Measurements from ENCODE around the gene ARHGEF37. TPM values are rescaled to one million over a fixed set of nuclear protein-coding genes. Genes with fewer than 3 reads are reported as not detected.

Gene ARHGEF37
- total RNA-seq, 1 experiment from 2014 or later = 0.42 TPM

GRCh38 chr5:149608936-149609545, 27.7 kb downstream of the ARHGEF37 start:
- H2BK15ac ChIP-seq (ENCODE audit: low read depth, low read length) = no peak overlapping the region
- H2BK20ac ChIP-seq (ENCODE audit: low read depth, low read length, poor library complexity, severe bottlenecking) = no peak overlapping the region
- no peak overlapping the region for H3K14ac ChIP-seq (ENCODE audit: insufficient read depth, low read length)
- H3K4ac ChIP-seq (ENCODE audit: low read depth, low read length) = no peak overlapping the region
- H3K79me2 ChIP-seq (ENCODE audit: insufficient read depth, low read length) = no peaks in the 10 kb centered on the region
- H3K27ac ChIP-seq (ENCODE audit: insufficient read length, low read depth, low read length) = no peak overlapping the region
- no peaks in the 10 kb centered on the region for H3K79me1 ChIP-seq (ENCODE audit: insufficient read depth, low read depth, low read length, poor library complexity, severe bottlenecking)
- no peaks in the 10 kb centered on the region for H3K9me3 ChIP-seq (ENCODE audit: control insufficient read depth, low read depth, low read length)
- no peak overlapping the region for H3K23ac ChIP-seq (ENCODE audit: insufficient read length, low read depth, low read length)
- H2BK5ac ChIP-seq (ENCODE audit: insufficient read length, low read length) = no peak overlapping the region
- H3T11ph ChIP-seq (ENCODE audit: low read length) = no peak overlapping the region
- H2BK120ac ChIP-seq (ENCODE audit: low read depth, low read length, poor library complexity, severe bottlenecking) = no peak overlapping the region
- no peak overlapping the region for H3K9ac ChIP-seq (ENCODE audit: extremely low read depth, insufficient read length, low read length)
- Mint-ChIP-seq H3K27me3 (ENCODE audit: low read depth) (no peaks in the 10 kb centered on the region), H3K27ac (no peak overlapping the region; a peak in 1 of 7 replicates), H3K4me3 (no peak overlapping the region), H3K9me3 (peaks cover 6 to 13% of the 10 kb centered on the region in 2 experiments; a peak in 4 of 5 replicates), H3K4me1 (peaks cover 7 to 8% of the 10 kb centered on the region in 2 experiments), H3K36me3 (ENCODE audit: insufficient read depth in 1 of 3, low read depth in 3 of 3) (peaks cover 0 to 6% (median 5%) of the 10 kb centered on the region in 3 experiments; a peak in 3 of 7 replicates)
- H3K56ac ChIP-seq (ENCODE audit: insufficient read length, low read depth, low read length) = no peak overlapping the region
- no peak overlapping the region for H4K91ac ChIP-seq (ENCODE audit: insufficient read length, low read depth, low read length)
- no peak for DNase-seq
- H2AFZ ChIP-seq (ENCODE audit: low read length) = no peak overlapping the region
- H3K4me1 ChIP-seq (ENCODE audit: insufficient read depth, low read length) = no peaks in the 10 kb centered on the region
- no peak overlapping the region for H4K8ac ChIP-seq (replicated peaks; ENCODE audit: insufficient read length, low read depth, low read length)
- H4K5ac ChIP-seq (ENCODE audit: insufficient read length, low read depth, low read length) = no peak overlapping the region
- H3K18ac ChIP-seq (ENCODE audit: insufficient read length, low read depth, low read length) = no peak overlapping the region
- no CpG with 5 or more reads among the region's 4 CpGs for WGBS (ENCODE audit: extremely low coverage, insufficient read length, low lambda C conversion rate)
- TF ChIP-seq, protein P1, sequence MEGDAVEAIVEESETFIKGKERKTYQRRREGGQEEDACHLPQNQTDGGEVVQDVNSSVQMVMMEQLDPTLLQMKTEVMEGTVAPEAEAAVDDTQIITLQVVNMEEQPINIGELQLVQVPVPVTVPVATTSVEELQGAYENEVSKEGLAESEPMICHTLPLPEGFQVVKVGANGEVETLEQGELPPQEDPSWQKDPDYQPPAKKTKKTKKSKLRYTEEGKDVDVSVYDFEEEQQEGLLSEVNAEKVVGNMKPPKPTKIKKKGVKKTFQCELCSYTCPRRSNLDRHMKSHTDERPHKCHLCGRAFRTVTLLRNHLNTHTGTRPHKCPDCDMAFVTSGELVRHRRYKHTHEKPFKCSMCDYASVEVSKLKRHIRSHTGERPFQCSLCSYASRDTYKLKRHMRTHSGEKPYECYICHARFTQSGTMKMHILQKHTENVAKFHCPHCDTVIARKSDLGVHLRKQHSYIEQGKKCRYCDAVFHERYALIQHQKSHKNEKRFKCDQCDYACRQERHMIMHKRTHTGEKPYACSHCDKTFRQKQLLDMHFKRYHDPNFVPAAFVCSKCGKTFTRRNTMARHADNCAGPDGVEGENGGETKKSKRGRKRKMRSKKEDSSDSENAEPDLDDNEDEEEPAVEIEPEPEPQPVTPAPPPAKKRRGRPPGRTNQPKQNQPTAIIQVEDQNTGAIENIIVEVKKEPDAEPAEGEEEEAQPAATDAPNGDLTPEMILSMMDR (conservative IDR thresholded peaks at IDR 0.05) = no peak
- H2AK5ac ChIP-seq (ENCODE audit: insufficient read length, low read length) = no peak overlapping the region
- no peak overlapping the region for H3K4me2 ChIP-seq (ENCODE audit: insufficient read depth, insufficient read length, low read length)
- no peak overlapping the region for H2BK12ac ChIP-seq (ENCODE audit: insufficient read length, low read depth, low read length)
- H3K27me3 ChIP-seq (ENCODE audit: insufficient read depth, low read length) = no peaks in the 10 kb centered on the region
- H3K23me2 ChIP-seq (ENCODE audit: insufficient read length, low read depth, low read length, poor library complexity, severe bottlenecking) = no peaks in the 10 kb centered on the region
- no peaks in the 10 kb centered on the region for H4K20me1 ChIP-seq (ENCODE audit: control insufficient read depth, insufficient read depth, insufficient read length)
